Measurements from ENCODE around the gene EIF5B.

EIF5B gene

GRCh38 chr2:99382143-99382542 is 45.0 kb downstream of the EIF5B start:
- Histone ChIP-seq H4K20me1 (ENCODE audit: insufficient read depth, low read length) (no peaks in the 10 kb centered on the region), H3K9me2 (ENCODE audit: low read depth, low read length) (no peaks in the 10 kb centered on the region), H3K9me3 (ENCODE audit: low read length) (no peaks in the 10 kb centered on the region), H3K9ac (ENCODE audit: low read length) (no peak overlapping the region), H3K36me3 (ENCODE audit: insufficient read depth, low read length) (peaks cover 97% of the 10 kb centered on the region), H3K27me3 (ENCODE audit: insufficient read depth, low read length) (no peaks in the 10 kb centered on the region), H3K4me3 (ENCODE audit: low read depth, low read length, poor library complexity, severe bottlenecking) (no peak overlapping the region), H3F3A (ENCODE audit: insufficient read depth, low read length) (no peaks in the 10 kb centered on the region), H3K4me1 (ENCODE audit: insufficient read depth, low read length, severe bottlenecking) (no peaks in the 10 kb centered on the region), H2AFZ (ENCODE audit: low read length) (no peak overlapping the region), H3K4me2 (ENCODE audit: low read length) (no peak overlapping the region), H3K27ac (ENCODE audit: low read depth, low read length, poor library complexity, severe bottlenecking) (no peak overlapping the region), H3K79me2 (ENCODE audit: insufficient read depth, low read length) (no peaks in the 10 kb centered on the region)
- TF ChIP-seq CTCF (IDR thresholded peaks at IDR 0.05; ENCODE audit: low read length) (no peak), EZH2 (IDR thresholded peaks at IDR 0.05; ENCODE audit: borderline replicate concordance, low read length) (no peak)

GRCh38 chr2:99386011-99386410 is 48.8 kb downstream of the EIF5B start:
- Histone ChIP-seq H2AFZ (ENCODE audit: low read length) (no peak overlapping the region), H4K20me1 (ENCODE audit: insufficient read depth, low read length) (no peaks in the 10 kb centered on the region), H3K4me2 (ENCODE audit: low read length) (no peak overlapping the region), H3K27me3 (ENCODE audit: insufficient read depth, low read length) (no peaks in the 10 kb centered on the region), H3F3A (ENCODE audit: insufficient read depth, low read length) (no peaks in the 10 kb centered on the region), H3K9ac (ENCODE audit: low read length) (no peak overlapping the region), H3K27ac (ENCODE audit: low read depth, low read length, poor library complexity, severe bottlenecking) (no peak overlapping the region), H3K79me2 (ENCODE audit: insufficient read depth, low read length) (no peaks in the 10 kb centered on the region), H3K4me3 (ENCODE audit: low read depth, low read length, poor library complexity, severe bottlenecking) (no peak overlapping the region), H3K9me3 (ENCODE audit: low read length) (no peaks in the 10 kb centered on the region), H3K9me2 (ENCODE audit: low read depth, low read length) (no peaks in the 10 kb centered on the region), H3K4me1 (ENCODE audit: insufficient read depth, low read length, severe bottlenecking) (no peaks in the 10 kb centered on the region), H3K36me3 (ENCODE audit: insufficient read depth, low read length) (peaks cover 85% of the 10 kb centered on the region)
- TF ChIP-seq EZH2 (IDR thresholded peaks at IDR 0.05; ENCODE audit: borderline replicate concordance, low read length), result no peak
- no peak for TF ChIP-seq CTCF (IDR thresholded peaks at IDR 0.05; ENCODE audit: low read length)

- no peak overlapping the region for H3K4me3 ChIP-seq (ENCODE audit: low read depth, low read length, poor library complexity, severe bottlenecking)
- H3K27me3 ChIP-seq (ENCODE audit: insufficient read depth, low read length), result no peaks in the 10 kb centered on the region
- H3K79me2 ChIP-seq (ENCODE audit: insufficient read depth, low read length), result no peaks in the 10 kb centered on the region
- H3K4me2 ChIP-seq (ENCODE audit: low read length), result no peak overlapping the region
- no peaks in the 10 kb centered on the region for H3K4me1 ChIP-seq (ENCODE audit: insufficient read depth, low read length, severe bottlenecking)
- H3F3A ChIP-seq (ENCODE audit: insufficient read depth, low read length), result no peaks in the 10 kb centered on the region
- H3K9me3 ChIP-seq (ENCODE audit: low read length), result no peaks in the 10 kb centered on the region
- H2AFZ ChIP-seq (ENCODE audit: low read length), result no peak overlapping the region
- peaks cover 85% of the 10 kb centered on the region for H3K36me3 ChIP-seq (ENCODE audit: insufficient read depth, low read length)
- TF ChIP-seq CTCF (IDR thresholded peaks at IDR 0.05; ENCODE audit: low read length) (no peak), EZH2 (IDR thresholded peaks at IDR 0.05; ENCODE audit: borderline replicate concordance, low read length) (no peak)
- no peak overlapping the region for H3K9ac ChIP-seq (ENCODE audit: low read length)
- no peaks in the 10 kb centered on the region for H4K20me1 ChIP-seq (ENCODE audit: insufficient read depth, low read length)
- no peaks in the 10 kb centered on the region for H3K9me2 ChIP-seq (ENCODE audit: low read depth, low read length)
- no peak overlapping the region for H3K27ac ChIP-seq (ENCODE audit: low read depth, low read length, poor library complexity, severe bottlenecking)
Observed at GRCh38 chr2:99388892-99389291, 51.7 kb downstream of the EIF5B start.
